Adrenal gland (tissue), 12 donors: ENCODE measurements around the gene DNAJC11. TPM values are rescaled to one million over a fixed set of nuclear protein-coding genes. Genes with fewer than 3 reads are reported as not detected.

Source experiments
- DNase-seq, 7 donors: peaks; one replicate each; pipeline ENCODE4 v3.0.0-alpha.2; 2019 to 2020
- H3K27ac ChIP-seq, 5 donors: fragments of 200-600 bp; sonication (generic) in 4 of 5; 1 replicate in 3 of 5; 2 replicates in 2 of 5; pipeline versions ENCODE4 v1.5.1 to v1.8.0; 2016 to 2020; ENCODE audit warnings: mild to moderate bottlenecking in 1 of 5
- H3K27me3 ChIP-seq: fragments of 200-600 bp; 2 replicates; pipeline ENCODE4 v1.8.0; 2021
- H3K36me3 ChIP-seq, 2 donors: fragments of 200-600 bp; replicated peaks in 1 of 2; 1 replicate in 1 of 2; 2 replicates in 1 of 2; pipeline versions ENCODE4 v1.5.1 to v1.8.0; 2018 to 2022
- H3K4me1 ChIP-seq, 2 donors: fragments of 200-600 bp; replicated peaks in 1 of 2; 1 replicate in 1 of 2; 2 replicates in 1 of 2; pipeline versions ENCODE4 v1.5.1 to v1.8.0; 2018 to 2021
- H3K4me3 ChIP-seq, 4 donors: fragments of 200-600 bp; sonication (generic) in 3 of 4; one replicate each; pipeline ENCODE4 v1.5.1; 2016 to 2018
- H3K9me3 ChIP-seq, 3 donors: fragments of 200-600 bp; sonication (generic) in 1 of 3; replicated peaks in 1 of 3; 1 replicate in 2 of 3; 2 replicates in 1 of 3; pipeline versions ENCODE4 v1.5.1 to v1.8.0; 2016 to 2021
- CTCF ChIP-seq, 6 experiments: fragments of 450-650 bp in 4 of 6; fragments of 200-600 bp in 2 of 6; sonication (generic) in 1 of 6; IDR thresholded peaks; 1 replicate in 5 of 6; 2 replicates in 1 of 6; pipeline versions ENCODE4 v1.5.1 to v1.8.0; 2016 to 2021; ENCODE audit warnings: antibody characterized with exemption in 6 of 6, mild to moderate bottlenecking in 2 of 6, moderate library complexity in 1 of 6
- POLR2A ChIP-seq, 2 donors: fragments of 450-650 bp; IDR thresholded peaks; one replicate each; pipeline ENCODE4 v1.6.1; 2017; ENCODE audit warnings: antibody characterized with exemption in 2 of 2, mild to moderate bottlenecking in 2 of 2, moderate library complexity in 1 of 2
- WGBS, 4 donors: extraction: QIAGEN DNeasy Blood & Tissue Kit in 2 of 4; methylation state at CpG; one replicate each; pipeline versions ENCODE4 v1.1.5 to v1.1.7; 2013 to 2017; 5-methylcytosine and 5-hydroxymethylcytosine counted together
- intact Hi-C, 2 donors: fragments of 100-400 bp; cut with DNase I; formaldehyde crosslinking; loops; one replicate each; pipeline versions ENCODE4 v1.14.1 to v1.15.0; 2022 to 2023
- polyA plus RNA-seq, 3 donors: library from polyadenylated mRNA; stranded (reverse); fragments of 200-250 nt in 2 of 3; fragments of 350-450 nt in 1 of 3; fragmentation: Illumina TruSeq in 1 of 3; extraction: RNeasy Lipid Tissue Mini Kit (QIAGEN cat#74804) in 1 of 3; gene quantifications; one replicate each; pipeline ENCODE4 v1.2.3, GENCODE V29; 2013 to 2014
- total RNA-seq, 9 donors: library from RNA; depleted of rRNA in 4 of 9; stranded (reverse); fragments of >200 nt in 4 of 9; fragments of 120-200 nt in 1 of 9; fragmentation: NEBNext Ultra II Directional in 1 of 9; extraction: Animal tissue kit (Norgen Biotek cat#: 25700) in 1 of 9; gene quantifications; one replicate each; pipeline versions ENCODE4 v1.1.0 to v1.2.4, GENCODE V29; 2013 to 2023
- donor health status: healthy with polysubstance abuse.
- donor health status: Bipolar disorder and iron deficiency.
- donor health status: DM: yes; HTN: yes; CAD: no.
- donor health status: DM: no; HTN: no; CAD: no.
- donor health status: DM: no; HTN: no; CAD: no.
- donor health status: DM: yes; HTN: yes; CAD: no.

Gene DNAJC11
- total and polyA plus RNA-seq, 12 donors = 29.2 to 125 (median 61.9) TPM

- peak overlapping the region in 2 of 5 donors; percentile 41 to 42 for H3K27ac ChIP-seq
- peaks cover 0 to 49% of the 10 kb centered on the region in 2 donors for H3K36me3 ChIP-seq
- intact Hi-C loops = no loop called here
These were observed 113.3 kb downstream of the DNAJC11 start for GRCh38 chr1:6588128-6588892.

GRCh38 chr1:6587261-6588005 is 114.2 kb downstream of the DNAJC11 start:
- intact Hi-C loops = no loop called here
- TF ChIP-seq CTCF (IDR thresholded peaks at IDR 0.05) = no peak
- TF ChIP-seq POLR2A (IDR thresholded peaks at IDR 0.05) = peak in 1 of 2 donors; percentile 18
- Histone ChIP-seq H3K4me3 (no peak overlapping the region), H3K4me1 (peaks cover 12 to 38% of the 10 kb centered on the region in 2 donors), H3K9me3 (no peaks in the 10 kb centered on the region), H3K36me3 (peaks cover 0 to 40% of the 10 kb centered on the region in 2 donors), H3K27me3 (no peaks in the 10 kb centered on the region), H3K27ac (peak overlapping the region in 4 of 5 donors; percentile 20 to 47 (median 42))
- 33 to 55% (median 36%) methylated on average over 8 to 13 of the region's 13 CpGs for WGBS, 4 donors
- peak; percentile 66 to 84 (median 77) for DNase-seq

More at GRCh38 chr1:6588128-6588892, 113.3 kb downstream of the DNAJC11 start:
- TF ChIP-seq CTCF (IDR thresholded peaks at IDR 0.05) = no peak
- TF ChIP-seq POLR2A (IDR thresholded peaks at IDR 0.05) = no peak
- 42 to 72% (median 59%) methylated on average over 14 to 25 of the region's 25 CpGs for WGBS, 4 donors
- DNase-seq = peak in 4 of 7 donors; percentile 32 to 62 (median 54)
- no peak overlapping the region for H3K4me3 ChIP-seq
- no peaks in the 10 kb centered on the region for H3K9me3 ChIP-seq
- peaks cover 12 to 32% of the 10 kb centered on the region in 2 donors for H3K4me1 ChIP-seq
- no peaks in the 10 kb centered on the region for H3K27me3 ChIP-seq

GRCh38 chr1:6586404-6586816 is 115.2 kb downstream of the DNAJC11 start:
- Histone ChIP-seq H3K4me1 (peaks cover 12 to 42% of the 10 kb centered on the region in 2 donors), H3K27ac (peak overlapping the region in 2 of 5 donors; percentile 41 to 42), H3K9me3 (no peaks in the 10 kb centered on the region), H3K4me3 (no peak overlapping the region), H3K27me3 (no peaks in the 10 kb centered on the region), H3K36me3 (peaks cover 0 to 30% of the 10 kb centered on the region in 2 donors)
- WGBS, 4 donors = 62 to 67% (median 64%) methylated on average over 8 to 11 of the region's 11 CpGs; no CpG with 5 or more reads in 1 of the 4 donors
- intact Hi-C loops = no loop called here
- TF ChIP-seq POLR2A (IDR thresholded peaks at IDR 0.05) (no peak), CTCF (IDR thresholded peaks at IDR 0.05) (no peak)
- peak in 3 of 7 donors; percentile 31 to 52 (median 37) for DNase-seq

GRCh38 chr1:6585841-6586240 is 115.8 kb downstream of the DNAJC11 start:
- H3K9me3 ChIP-seq = no peaks in the 10 kb centered on the region
- peaks cover 16 to 47% of the 10 kb centered on the region in 2 donors for H3K4me1 ChIP-seq
- DNase-seq = no peak
- TF ChIP-seq CTCF (IDR thresholded peaks at IDR 0.05) (no peak), POLR2A (IDR thresholded peaks at IDR 0.05) (no peak)
- peak overlapping the region in 1 of 5 donors; percentile 41 for H3K27ac ChIP-seq
- WGBS, 4 donors = 91 to 99% (median 96%) methylated on average over 6 to 7 of the region's 7 CpGs; no CpG with 5 or more reads in 1 of the 4 donors
- no peak overlapping the region for H3K4me3 ChIP-seq
- intact Hi-C loops = no loop called here
- no peaks in the 10 kb centered on the region for H3K27me3 ChIP-seq
- H3K36me3 ChIP-seq = peaks cover 0 to 30% of the 10 kb centered on the region in 2 donors
